Measurements from ENCODE around the gene FARS2.

GRCh38 chr6:5626727-5627426 is 365.6 kb downstream of the FARS2 start:
- no peak for TF ChIP-seq ATF2 (CRISPR knock-in tag; IDR thresholded peaks at IDR 0.05)
- no peak for TF ChIP-seq RBM14 (IDR thresholded peaks at IDR 0.05; ENCODE audit: borderline replicate concordance, insufficient read depth, low read depth, low read length)
- no peak for TF ChIP-seq RAD21 (CRISPR knock-in tag; conservative IDR thresholded peaks at IDR 0.05 in 1 of 2, IDR thresholded peaks at IDR 0.05 in 1 of 2)
- no peak for TF ChIP-seq YY1 (IDR thresholded peaks at IDR 0.05; ENCODE audit: borderline replicate concordance in 1 of 3, control insufficient read depth in 1 of 3, extremely low read depth in 1 of 3, insufficient read depth in 3 of 3, insufficient read length in 1 of 3, insufficient replicate concordance in 2 of 3, low read depth in 1 of 3, low read length in 2 of 3)
- TF ChIP-seq MTA3 (IDR thresholded peaks at IDR 0.05; ENCODE audit: borderline replicate concordance) = no peak
- TF ChIP-seq BCLAF1 (IDR thresholded peaks at IDR 0.05; ENCODE audit: borderline replicate concordance in 1 of 2, control insufficient read depth in 1 of 2, low read depth in 2 of 2, low read length in 1 of 2) = no peak
- TF ChIP-seq POLR2A (conservative IDR thresholded peaks at IDR 0.05) = no peak
- TF ChIP-seq RFX5 (IDR thresholded peaks at IDR 0.05; ENCODE audit: low read depth, low read length) = no peak
- no peak for TF ChIP-seq EZH2 (IDR thresholded peaks at IDR 0.05; ENCODE audit: borderline replicate concordance, low read depth, low read length)
- TF ChIP-seq RCOR1 (IDR thresholded peaks at IDR 0.05; ENCODE audit: borderline replicate concordance in 1 of 2, low read depth in 2 of 2, low read length in 2 of 2) = no peak
- TF ChIP-seq TCF3 (CRISPR knock-in tag; IDR thresholded peaks at IDR 0.05) = no peak
